Astrocyte (in vitro differentiated cells and primary cell): ENCODE data around the gene SLC22A7. TPM values are rescaled to one million over a fixed set of nuclear protein-coding genes. Genes with fewer than 3 reads are reported as not detected.

ENCODE experiments used
- DNase-seq: peaks from one replicate; pipeline ENCODE4 v3.0.0-alpha.2; 2010; ENCODE audit warnings: low read depth
- FAIRE-seq: peaks from 2 replicates; lab custom pipeline; 2011; peaks lifted over from hg19 to GRCh38; lab: Jason Lieb, UNC
- H2AFZ ChIP-seq: 2 replicates; pipeline ENCODE4 v1.6.0; 2012; ENCODE audit warnings: low read depth, low read length, inconsistent platforms
- H3K27ac ChIP-seq: 2 replicates; pipeline ENCODE4 v1.5.1; 2011; ENCODE audit warnings: low read depth, low read length, inconsistent platforms
- H3K27me3 ChIP-seq: 2 replicates; pipeline ENCODE4 v1.6.0; 2011; ENCODE audit warnings: low read length, inconsistent platforms; ENCODE audit not compliant: insufficient read depth
- H3K36me3 ChIP-seq: 2 replicates; pipeline ENCODE4 v1.5.1; 2011; ENCODE audit warnings: low read length, inconsistent platforms; ENCODE audit not compliant: insufficient read depth
- H3K4me1 ChIP-seq: 2 replicates; pipeline ENCODE4 v1.5.1; 2011; ENCODE audit warnings: low read length, inconsistent platforms; ENCODE audit not compliant: insufficient read depth
- H3K4me2 ChIP-seq: 2 replicates; pipeline ENCODE4 v1.6.0; 2012; ENCODE audit warnings: low read length, inconsistent platforms
- H3K4me3 ChIP-seq: 2 replicates; pipeline ENCODE4 v1.5.1; 2011; ENCODE audit warnings: low read depth, mild to moderate bottlenecking, low read length, inconsistent platforms; ENCODE audit not compliant: insufficient read depth
- H3K79me2 ChIP-seq: 2 replicates; pipeline ENCODE4 v1.6.0; 2012; ENCODE audit warnings: mild to moderate bottlenecking, low read length, inconsistent platforms; ENCODE audit not compliant: insufficient read depth
- H3K9ac ChIP-seq: 2 replicates; pipeline ENCODE4 v1.6.0; 2012; ENCODE audit warnings: mild to moderate bottlenecking, low read length, inconsistent platforms
- H3K9me3 ChIP-seq: 2 replicates; pipeline ENCODE4 v1.5.1; 2012; ENCODE audit warnings: low read depth, mild to moderate bottlenecking, low read length, inconsistent platforms; ENCODE audit not compliant: insufficient read depth
- H4K20me1 ChIP-seq: 2 replicates; pipeline ENCODE4 v1.6.0; 2012; ENCODE audit warnings: low read length, inconsistent platforms; ENCODE audit not compliant: insufficient read depth
- H3K27ac Mint-ChIP-seq: one replicate; pipeline ENCODE4 v1.8.0; 2021; ENCODE audit warnings: mild to moderate bottlenecking, mixed read lengths; ENCODE audit not compliant: unreplicated experiment
- H3K27me3 Mint-ChIP-seq: one replicate; pipeline ENCODE4 v1.8.0; 2021; ENCODE audit warnings: low read depth, mixed read lengths; ENCODE audit not compliant: unreplicated experiment
- H3K36me3 Mint-ChIP-seq: one replicate; pipeline ENCODE4 v1.8.0; 2021; ENCODE audit warnings: low read depth, mixed read lengths; ENCODE audit not compliant: unreplicated experiment
- H3K4me1 Mint-ChIP-seq: one replicate; pipeline ENCODE4 v1.8.0; 2021; ENCODE audit warnings: low read depth, mixed read lengths; ENCODE audit not compliant: unreplicated experiment
- H3K4me3 Mint-ChIP-seq: one replicate; pipeline ENCODE4 v1.8.0; 2021; ENCODE audit warnings: mild to moderate bottlenecking, moderate library complexity, mixed read lengths; ENCODE audit not compliant: unreplicated experiment
- H3K9me3 Mint-ChIP-seq: one replicate; pipeline ENCODE4 v1.8.0; 2021; ENCODE audit warnings: mild to moderate bottlenecking, mixed read lengths; ENCODE audit not compliant: unreplicated experiment
- EZH2 ChIP-seq: IDR thresholded peaks from 2 replicates; pipeline ENCODE4 v1.6.1; 2012; ENCODE audit warnings: mild to moderate bottlenecking, low read length, inconsistent platforms; ENCODE audit not compliant: insufficient read depth
- total RNA-seq: library from RNA; stranded (reverse); gene quantifications from 2 replicates; pipeline ENCODE4 v1.2.1, GENCODE V29; 2021
- TF ChIP-seq, protein P1 (sequence below): IDR thresholded peaks from 2 replicates; pipeline ENCODE4 v1.5.1; 2011; ENCODE audit warnings: low read depth, mild to moderate bottlenecking, inconsistent platforms, low read length, moderate library complexity; ENCODE audit not compliant: insufficient read depth

The SLC22A7 gene
- total RNA-seq, 1 donor from 2014 or later, result not detected

DNA sequence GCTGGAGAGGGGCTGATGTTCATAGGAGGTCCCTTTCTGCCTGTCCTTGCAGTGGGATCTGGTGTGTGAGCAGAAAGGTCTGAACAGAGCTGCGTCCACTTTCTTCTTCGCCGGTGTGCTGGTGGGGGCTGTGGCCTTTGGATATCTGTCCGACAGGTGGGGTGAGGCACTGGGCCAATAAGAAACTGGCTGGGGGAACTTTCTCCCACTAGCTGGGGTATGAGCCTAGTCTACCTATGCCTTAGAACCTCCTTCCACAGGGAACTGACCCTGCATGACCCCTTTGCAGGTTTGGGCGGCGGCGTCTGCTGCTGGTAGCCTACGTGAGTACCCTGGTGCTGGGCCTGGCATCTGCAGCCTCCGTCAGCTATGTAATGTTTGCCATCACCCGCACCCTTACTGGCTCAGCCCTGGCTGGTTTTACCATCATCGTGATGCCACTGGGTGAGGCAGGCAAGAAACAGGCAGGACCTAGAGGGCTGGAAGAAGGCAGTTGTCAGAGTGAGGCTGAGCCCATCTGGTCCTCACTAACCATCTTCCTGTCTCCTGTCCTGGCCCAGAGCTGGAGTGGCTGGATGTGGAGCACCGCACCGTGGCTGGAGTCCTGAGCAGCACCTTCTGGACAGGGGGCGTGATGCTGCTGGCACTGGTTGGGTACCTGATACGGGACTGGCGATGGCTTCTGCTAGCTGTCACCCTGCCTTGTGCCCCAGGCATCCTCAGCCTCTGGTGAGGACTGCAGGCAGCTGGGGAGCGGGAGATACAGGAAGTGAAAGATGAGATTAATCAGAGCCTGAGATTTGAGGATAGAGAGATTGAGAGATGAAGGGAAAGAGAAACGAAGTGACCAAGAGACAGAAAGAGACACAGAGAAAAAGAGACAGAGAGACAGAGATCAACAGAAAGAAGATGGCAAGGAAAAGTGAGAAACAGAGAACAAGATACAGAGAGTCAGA, 1.6 kb downstream of the SLC22A7 start:
- Mint-ChIP-seq H3K36me3 (peaks cover 3% of the 10 kb centered on the region), H3K27me3 (peaks cover 61% of the 10 kb centered on the region), H3K9me3 (no peaks in the 10 kb centered on the region), H3K4me1 (no peaks in the 10 kb centered on the region), H3K4me3 (no peak overlapping the region), H3K27ac (no peak overlapping the region)
- Histone ChIP-seq H3K9ac (no peak overlapping the region), H3K9me3 (no peaks in the 10 kb centered on the region), H3K79me2 (no peaks in the 10 kb centered on the region), H3K4me1 (no peaks in the 10 kb centered on the region), H3K27me3 (peaks cover 9% of the 10 kb centered on the region), H3K36me3 (no peaks in the 10 kb centered on the region), H4K20me1 (no peaks in the 10 kb centered on the region), H3K27ac (no peak overlapping the region), H3K4me3 (no peak overlapping the region), H3K4me2 (no peak overlapping the region), H2AFZ (no peak overlapping the region)
- DNase-seq, result no peak
- TF ChIP-seq, protein P1, sequence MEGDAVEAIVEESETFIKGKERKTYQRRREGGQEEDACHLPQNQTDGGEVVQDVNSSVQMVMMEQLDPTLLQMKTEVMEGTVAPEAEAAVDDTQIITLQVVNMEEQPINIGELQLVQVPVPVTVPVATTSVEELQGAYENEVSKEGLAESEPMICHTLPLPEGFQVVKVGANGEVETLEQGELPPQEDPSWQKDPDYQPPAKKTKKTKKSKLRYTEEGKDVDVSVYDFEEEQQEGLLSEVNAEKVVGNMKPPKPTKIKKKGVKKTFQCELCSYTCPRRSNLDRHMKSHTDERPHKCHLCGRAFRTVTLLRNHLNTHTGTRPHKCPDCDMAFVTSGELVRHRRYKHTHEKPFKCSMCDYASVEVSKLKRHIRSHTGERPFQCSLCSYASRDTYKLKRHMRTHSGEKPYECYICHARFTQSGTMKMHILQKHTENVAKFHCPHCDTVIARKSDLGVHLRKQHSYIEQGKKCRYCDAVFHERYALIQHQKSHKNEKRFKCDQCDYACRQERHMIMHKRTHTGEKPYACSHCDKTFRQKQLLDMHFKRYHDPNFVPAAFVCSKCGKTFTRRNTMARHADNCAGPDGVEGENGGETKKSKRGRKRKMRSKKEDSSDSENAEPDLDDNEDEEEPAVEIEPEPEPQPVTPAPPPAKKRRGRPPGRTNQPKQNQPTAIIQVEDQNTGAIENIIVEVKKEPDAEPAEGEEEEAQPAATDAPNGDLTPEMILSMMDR, result no peak
- no peak for TF ChIP-seq EZH2
- FAIRE-seq, result no peak

DNA sequence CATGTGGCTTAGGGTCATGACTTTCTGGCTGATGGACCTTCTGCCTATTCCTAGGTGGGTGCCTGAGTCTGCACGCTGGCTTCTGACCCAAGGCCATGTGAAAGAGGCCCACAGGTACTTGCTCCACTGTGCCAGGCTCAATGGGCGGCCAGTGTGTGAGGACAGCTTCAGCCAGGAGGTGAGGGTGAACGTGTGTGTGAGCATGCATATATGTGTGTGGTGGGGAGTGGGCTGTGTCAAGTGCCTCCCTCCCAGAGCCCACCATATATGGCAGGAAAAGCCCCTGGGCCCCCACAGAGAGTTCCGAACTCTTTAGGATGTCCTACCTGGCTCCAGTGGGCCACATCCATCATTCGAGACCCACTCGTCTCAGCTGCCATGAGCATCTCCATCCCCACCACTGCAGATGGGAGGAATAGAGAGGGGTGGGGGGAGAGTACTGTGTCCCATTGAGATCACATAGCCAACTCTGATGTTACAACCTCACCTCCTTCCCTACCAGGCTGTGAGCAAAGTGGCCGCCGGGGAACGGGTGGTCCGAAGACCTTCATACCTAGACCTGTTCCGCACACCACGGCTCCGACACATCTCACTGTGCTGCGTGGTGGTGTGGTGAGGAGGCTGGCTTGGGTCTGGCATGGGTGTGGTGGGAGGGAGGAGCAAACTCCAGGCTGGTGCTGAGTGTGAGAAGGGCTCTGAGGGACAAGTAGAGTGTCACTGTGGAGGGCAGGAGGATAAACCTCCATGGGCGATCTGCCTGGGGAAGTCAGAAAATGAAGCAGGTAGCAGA, 3.2 kb downstream of the SLC22A7 start:
- Histone ChIP-seq H3K27me3 (peaks cover 9% of the 10 kb centered on the region), H3K79me2 (no peaks in the 10 kb centered on the region), H3K4me2 (no peak overlapping the region), H3K36me3 (no peaks in the 10 kb centered on the region), H3K27ac (no peak overlapping the region), H3K9me3 (no peaks in the 10 kb centered on the region), H3K9ac (no peak overlapping the region), H3K4me3 (no peak overlapping the region), H4K20me1 (no peaks in the 10 kb centered on the region), H3K4me1 (no peaks in the 10 kb centered on the region), H2AFZ (no peak overlapping the region)
- Mint-ChIP-seq H3K27me3 (peaks cover 65% of the 10 kb centered on the region), H3K36me3 (peaks cover 3% of the 10 kb centered on the region), H3K4me3 (no peak overlapping the region), H3K27ac (no peak overlapping the region), H3K9me3 (no peaks in the 10 kb centered on the region), H3K4me1 (no peaks in the 10 kb centered on the region)
- no peak for FAIRE-seq
- no peak for DNase-seq
- no peak for TF ChIP-seq EZH2
- TF ChIP-seq, protein P1, result no peak
